ENCODE measurements around the gene CCDC91. TPM values are rescaled to one million over a fixed set of nuclear protein-coding genes. Genes with fewer than 3 reads are reported as not detected.

Gene CCDC91
- total and polyA plus RNA-seq, 2 experiments from 2014 or later, result 13.9 to 25.5 TPM

- TF ChIP-seq CTCF (IDR thresholded peaks at IDR 0.05; ENCODE audit: low read depth, low read length), result no peak
- no peaks in the 10 kb centered on the region for H3K36me3 ChIP-seq
- H3K27ac ChIP-seq, result no peak overlapping the region
- H3K4me3 ChIP-seq, result no peak overlapping the region
- no peak for DNase-seq (ENCODE audit: low read depth in 1 of 2, low spot score in 1 of 2)
- no peaks in the 10 kb centered on the region for H3K4me1 ChIP-seq (ENCODE audit: low read depth)
- H3K27me3 ChIP-seq, result no peaks in the 10 kb centered on the region
- H3K9me3 ChIP-seq (ENCODE audit: low read depth), result no peaks in the 10 kb centered on the region
Measured at GRCh38 chr12:28517101-28517500, 326.8 kb downstream of the CCDC91 start.

- H3K27me3 ChIP-seq, result no peaks in the 10 kb centered on the region
- H3K27ac ChIP-seq, result no peak overlapping the region
- H3K4me3 ChIP-seq, result no peak overlapping the region
- no peaks in the 10 kb centered on the region for H3K36me3 ChIP-seq
- no peak for TF ChIP-seq CTCF (IDR thresholded peaks at IDR 0.05; ENCODE audit: low read depth, low read length)
- H3K9me3 ChIP-seq (ENCODE audit: low read depth), result no peaks in the 10 kb centered on the region
- H3K4me1 ChIP-seq (ENCODE audit: low read depth), result no peaks in the 10 kb centered on the region
- DNase-seq (ENCODE audit: low read depth in 1 of 2, low spot score in 1 of 2), result no peak
Measured at GRCh38 chr12:28527631-28528249, 337.5 kb downstream of the CCDC91 start.

GRCh38 chr12:28535216-28535615, 345.0 kb downstream of the CCDC91 start:
- no peaks in the 10 kb centered on the region for H3K36me3 ChIP-seq
- no peak overlapping the region for H3K27ac ChIP-seq
- H3K9me3 ChIP-seq (ENCODE audit: low read depth), result no peaks in the 10 kb centered on the region
- no peak overlapping the region for H3K4me3 ChIP-seq
- H3K4me1 ChIP-seq (ENCODE audit: low read depth), result no peaks in the 10 kb centered on the region
- no peak for TF ChIP-seq CTCF (IDR thresholded peaks at IDR 0.05; ENCODE audit: low read depth, low read length)
- peak in 1 of 2 donors; percentile 74 for DNase-seq (ENCODE audit: low read depth in 1 of 2, low spot score in 1 of 2)
- no peaks in the 10 kb centered on the region for H3K27me3 ChIP-seq

GRCh38 chr12:28536088-28536487, 345.8 kb downstream of the CCDC91 start:
- no peaks in the 10 kb centered on the region for H3K27me3 ChIP-seq
- no peaks in the 10 kb centered on the region for H3K36me3 ChIP-seq
- no peak overlapping the region for H3K4me3 ChIP-seq
- TF ChIP-seq CTCF (IDR thresholded peaks at IDR 0.05; ENCODE audit: low read depth, low read length), result peak; percentile 16
- no peak overlapping the region for H3K27ac ChIP-seq
- no peaks in the 10 kb centered on the region for H3K9me3 ChIP-seq (ENCODE audit: low read depth)
- no peaks in the 10 kb centered on the region for H3K4me1 ChIP-seq (ENCODE audit: low read depth)
- DNase-seq (ENCODE audit: low read depth in 1 of 2, low spot score in 1 of 2), result peak in 1 of 2 donors; percentile 88

GRCh38 chr12:28537474-28537873, 347.2 kb downstream of the CCDC91 start:
- no peak overlapping the region for H3K4me3 ChIP-seq
- no peaks in the 10 kb centered on the region for H3K9me3 ChIP-seq (ENCODE audit: low read depth)
- H3K27ac ChIP-seq, result no peak overlapping the region
- no peak for TF ChIP-seq CTCF (IDR thresholded peaks at IDR 0.05; ENCODE audit: low read depth, low read length)
- no peak for DNase-seq (ENCODE audit: low read depth in 1 of 2, low spot score in 1 of 2)
- no peaks in the 10 kb centered on the region for H3K4me1 ChIP-seq (ENCODE audit: low read depth)
- no peaks in the 10 kb centered on the region for H3K36me3 ChIP-seq
- H3K27me3 ChIP-seq, result no peaks in the 10 kb centered on the region
